Measurements from ENCODE around the gene HNRNPM. TPM values are rescaled to one million over a fixed set of nuclear protein-coding genes. Genes with fewer than 3 reads are reported as not detected.
A peak's percentile ranks its signal among the peaks of the same experiment; 100 is the strongest.

HNRNPM gene
- polyA plus RNA-seq, 1 experiment, result 81.6 TPM

DNA sequence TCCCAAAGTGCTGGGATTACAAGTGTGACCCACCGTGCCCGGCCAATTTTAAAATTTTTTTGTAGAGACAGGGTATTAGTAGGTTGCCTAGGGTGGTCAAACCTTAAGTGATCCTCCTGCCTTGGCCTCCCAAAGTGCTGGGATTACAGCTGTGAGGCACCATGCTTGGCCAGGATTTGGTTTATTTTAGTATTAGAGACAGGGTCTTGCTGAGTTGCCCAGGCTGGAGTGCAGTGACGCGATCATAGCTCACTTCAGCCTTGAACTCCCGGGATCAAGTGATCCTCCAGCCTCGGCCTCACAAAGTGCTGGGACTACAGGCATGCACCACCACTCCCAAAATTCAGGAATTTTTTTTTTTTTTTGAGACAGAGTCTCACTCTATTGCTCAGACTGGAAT lies 74.6 kb downstream of the HNRNPM start:
- TF ChIP-seq, protein P1, sequence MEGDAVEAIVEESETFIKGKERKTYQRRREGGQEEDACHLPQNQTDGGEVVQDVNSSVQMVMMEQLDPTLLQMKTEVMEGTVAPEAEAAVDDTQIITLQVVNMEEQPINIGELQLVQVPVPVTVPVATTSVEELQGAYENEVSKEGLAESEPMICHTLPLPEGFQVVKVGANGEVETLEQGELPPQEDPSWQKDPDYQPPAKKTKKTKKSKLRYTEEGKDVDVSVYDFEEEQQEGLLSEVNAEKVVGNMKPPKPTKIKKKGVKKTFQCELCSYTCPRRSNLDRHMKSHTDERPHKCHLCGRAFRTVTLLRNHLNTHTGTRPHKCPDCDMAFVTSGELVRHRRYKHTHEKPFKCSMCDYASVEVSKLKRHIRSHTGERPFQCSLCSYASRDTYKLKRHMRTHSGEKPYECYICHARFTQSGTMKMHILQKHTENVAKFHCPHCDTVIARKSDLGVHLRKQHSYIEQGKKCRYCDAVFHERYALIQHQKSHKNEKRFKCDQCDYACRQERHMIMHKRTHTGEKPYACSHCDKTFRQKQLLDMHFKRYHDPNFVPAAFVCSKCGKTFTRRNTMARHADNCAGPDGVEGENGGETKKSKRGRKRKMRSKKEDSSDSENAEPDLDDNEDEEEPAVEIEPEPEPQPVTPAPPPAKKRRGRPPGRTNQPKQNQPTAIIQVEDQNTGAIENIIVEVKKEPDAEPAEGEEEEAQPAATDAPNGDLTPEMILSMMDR (IDR thresholded peaks at IDR 0.05; ENCODE audit: insufficient read depth, low read depth, low read length), result no peak
- DNase-seq (ENCODE audit: low read depth), result no peak
- ChIA-PET POLR2A (interaction anchor here (0.7 kb wide), 1 partner anchor 9 kb away, joined by 24 read pairs; no protein-coding TSS in a partner anchor), CTCF (no interaction called here)
- Histone ChIP-seq H3K4me3 (ENCODE audit: low read depth, low read length) (no peak overlapping the region), H3K36me3 (ENCODE audit: control insufficient read depth, insufficient read depth, low read length) (no peaks in the 10 kb centered on the region), H3K27me3 (ENCODE audit: control insufficient read depth, insufficient read depth, low read length) (no peaks in the 10 kb centered on the region)

DNA sequence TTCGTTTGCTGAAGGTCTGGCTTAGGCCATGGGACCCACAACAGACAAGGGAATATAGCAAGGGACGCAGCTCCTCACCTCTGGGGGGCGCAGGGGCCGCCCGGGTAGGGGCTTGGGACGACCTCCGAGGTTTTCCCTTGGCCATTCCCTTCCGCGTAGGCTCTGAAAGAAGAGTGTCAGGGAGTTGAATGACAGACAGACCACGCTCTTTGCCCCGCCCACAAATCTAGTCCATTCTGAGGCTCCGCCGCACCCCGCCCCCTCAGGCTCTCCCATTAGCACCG lies 80.6 kb downstream of the HNRNPM start:
- DNase-seq (ENCODE audit: low read depth), result no peak
- TF ChIP-seq, protein P1 (IDR thresholded peaks at IDR 0.05; ENCODE audit: insufficient read depth, low read depth, low read length), result peak; percentile 39
- Histone ChIP-seq H3K4me3 (ENCODE audit: low read depth, low read length) (peak overlapping the region; percentile 52), H3K36me3 (ENCODE audit: control insufficient read depth, insufficient read depth, low read length) (0 out of 2 replicates have a peak, but pooled peaks cover 2% of the 10 kb centered on the region), H3K27me3 (ENCODE audit: control insufficient read depth, insufficient read depth, low read length) (no peaks in the 10 kb centered on the region)
- ChIA-PET CTCF (interaction anchor here (0.6 to 1.7 kb wide), 4 partner anchors 12 to 55 kb away, joined by 3 to 6 read pairs (median 6); partner anchors contain the start of gene ZNF414), POLR2A (interaction anchor here (1.1 kb wide), 1 partner anchor 12 kb away, joined by 4 read pairs; the partner anchor contains the start of gene ZNF414)

DNA sequence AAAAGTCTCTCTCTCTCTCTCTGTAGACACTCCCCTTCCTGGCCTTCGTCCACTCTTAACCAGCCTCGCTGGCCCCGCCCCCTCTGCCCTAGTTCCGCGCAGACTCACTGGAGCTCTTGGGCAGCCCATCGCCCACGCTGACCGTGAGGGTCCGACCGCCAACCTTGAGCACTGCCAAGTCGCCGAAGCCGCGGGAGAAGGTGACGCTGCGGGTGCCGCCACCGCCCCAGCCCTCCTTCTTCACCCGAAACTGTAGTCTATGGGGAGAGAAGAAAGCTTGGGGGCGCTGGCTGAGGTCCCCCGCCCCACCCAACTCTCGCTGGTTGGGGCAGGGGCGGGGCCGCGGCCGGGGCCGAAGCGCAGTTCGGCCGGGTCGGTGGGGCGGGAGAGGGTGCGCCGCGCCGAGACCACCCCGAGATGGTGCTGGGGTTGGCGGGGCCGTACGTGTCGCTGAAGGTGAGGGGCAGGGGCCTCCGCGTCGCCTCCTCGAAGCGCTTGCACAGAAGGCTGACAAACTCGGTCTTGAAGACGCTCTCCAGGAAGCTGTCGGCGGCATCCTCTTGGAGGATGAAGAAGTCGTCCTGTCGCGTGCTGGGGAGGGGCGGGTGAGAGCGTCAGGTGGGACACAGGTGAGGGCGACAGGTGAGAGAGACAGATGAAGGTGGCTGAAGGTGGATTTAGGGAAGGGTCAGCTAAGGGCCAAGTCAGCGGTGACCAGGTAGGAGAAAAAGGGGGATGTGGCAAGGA lies 81.7 kb downstream of the HNRNPM start:
- CTCF ChIA-PET, result interaction anchor here (0.7 to 4.0 kb wide), 6 partner anchors 8 to 54 kb away, joined by 3 to 26 read pairs (median 4); partner anchors contain the start of gene MYO1F
- peak; percentile 60 for DNase-seq (ENCODE audit: low read depth)
- POLR2A ChIA-PET, result interaction anchor here (0.6 to 1.0 kb wide), 2 partner anchors 13 to 265 kb away, joined by 4 to 6 read pairs; partner anchors contain the start of gene ZNF414
- TF ChIP-seq, protein P1 (IDR thresholded peaks at IDR 0.05; ENCODE audit: insufficient read depth, low read depth, low read length), result no peak
- Histone ChIP-seq H3K27me3 (ENCODE audit: control insufficient read depth, insufficient read depth, low read length) (no peaks in the 10 kb centered on the region), H3K36me3 (ENCODE audit: control insufficient read depth, insufficient read depth, low read length) (0 out of 2 replicates have a peak, but pooled peaks cover 2% of the 10 kb centered on the region), H3K4me3 (ENCODE audit: low read depth, low read length) (peak overlapping the region; percentile 81)

DNA sequence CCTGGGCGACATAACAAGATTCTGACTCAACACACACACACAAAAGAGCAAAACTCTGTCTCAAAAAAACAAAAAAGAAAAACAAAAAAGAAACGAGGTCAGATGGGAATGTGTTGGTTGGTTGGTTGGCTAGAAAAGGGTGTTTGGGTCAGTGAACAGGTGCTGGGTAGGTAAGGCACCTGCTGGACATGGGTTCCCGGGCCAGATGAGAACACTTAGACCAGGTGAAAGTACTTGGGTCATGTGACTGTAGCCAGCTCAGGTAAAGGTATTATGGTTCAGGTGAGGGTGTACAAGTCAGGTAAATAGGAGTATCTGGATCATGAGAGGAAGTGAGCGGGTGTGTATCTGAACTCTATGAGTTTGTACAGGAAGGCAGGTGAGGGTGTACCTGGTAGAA lies 83.7 kb downstream of the HNRNPM start:
- Histone ChIP-seq H3K36me3 (ENCODE audit: control insufficient read depth, insufficient read depth, low read length) (0 out of 2 replicates have a peak, but pooled peaks cover 2% of the 10 kb centered on the region), H3K4me3 (ENCODE audit: low read depth, low read length) (no peak overlapping the region), H3K27me3 (ENCODE audit: control insufficient read depth, insufficient read depth, low read length) (no peaks in the 10 kb centered on the region)
- no peak for DNase-seq (ENCODE audit: low read depth)
- ChIA-PET CTCF (interaction anchor here (3.6 to 4.0 kb wide), 2 partner anchors 50 to 52 kb away, joined by 11 to 26 read pairs; partner anchors contain the start of gene MYO1F), POLR2A (interaction anchor here (0.6 kb wide), 1 partner anchor 9 kb away, joined by 24 read pairs; no protein-coding TSS in a partner anchor)
- TF ChIP-seq, protein P1 (IDR thresholded peaks at IDR 0.05; ENCODE audit: insufficient read depth, low read depth, low read length), result no peak

DNA sequence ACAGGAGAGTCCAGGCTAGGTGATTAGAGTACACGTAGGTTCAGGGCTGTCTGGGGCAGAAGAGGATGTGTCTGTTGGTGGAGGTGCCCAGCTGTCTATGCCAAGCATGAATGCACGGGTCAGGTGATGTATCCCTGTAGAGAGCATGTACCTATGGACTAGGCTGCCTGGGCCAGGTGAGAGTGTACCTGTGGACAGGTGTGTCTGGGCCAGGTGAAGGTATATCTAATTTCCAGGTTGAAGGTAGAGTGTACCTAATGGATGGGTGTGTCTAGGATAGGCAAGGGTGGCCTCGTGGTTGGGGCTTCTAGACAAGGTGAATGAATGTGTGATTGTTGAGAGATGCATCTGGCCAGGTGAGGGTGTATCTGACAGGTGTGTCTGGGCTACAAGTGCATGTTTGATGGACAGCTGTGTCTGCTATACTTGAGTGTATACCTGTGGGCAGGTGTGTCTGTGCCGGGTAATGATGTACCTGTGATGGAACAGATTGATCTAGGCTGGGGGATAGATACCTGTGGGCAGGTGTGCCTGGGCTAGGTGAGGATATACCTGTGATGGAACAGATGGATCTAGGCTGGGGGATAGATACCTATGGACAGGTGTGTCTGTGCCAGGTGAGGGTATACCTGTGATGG lies 84.7 kb downstream of the HNRNPM start:
- ChIA-PET CTCF (interaction anchor here (3.6 to 4.0 kb wide), 2 partner anchors 49 to 51 kb away, joined by 11 to 26 read pairs; partner anchors contain the start of gene MYO1F), POLR2A (no interaction called here)
- no peak overlapping the region for H3K4me3 ChIP-seq (ENCODE audit: low read depth, low read length)
- H3K36me3 ChIP-seq (ENCODE audit: control insufficient read depth, insufficient read depth, low read length), result 0 out of 2 replicates have a peak, but pooled peaks cover 2% of the 10 kb centered on the region
- no peaks in the 10 kb centered on the region for H3K27me3 ChIP-seq (ENCODE audit: control insufficient read depth, insufficient read depth, low read length)
- TF ChIP-seq, protein P1 (IDR thresholded peaks at IDR 0.05; ENCODE audit: insufficient read depth, low read depth, low read length), result no peak
- no peak for DNase-seq (ENCODE audit: low read depth)

Measured in BJ (cell line).